OCI-LY3 (cell line): ENCODE measurements around the gene SRP68.

Source experiments
- H2AFZ ChIP-seq: fragments of 200-600, 300-600 bp; shearing (Covaris generic); 2 replicates; pipeline ENCODE4 v1.6.0; 2014; ENCODE audit warnings: antibody characterized with exemption, low read depth, low read length
- H3K27ac ChIP-seq: fragments of 200-600, 300-600 bp; sonication (generic); 2 replicates; pipeline ENCODE4 v1.5.1; 2014; ENCODE audit warnings: mild to moderate bottlenecking, low read length, moderate library complexity, mixed read lengths
- H3K27me3 ChIP-seq: fragments of 200-600, 300-600 bp; sonication (generic); 2 replicates; pipeline ENCODE4 v1.6.1; 2014; ENCODE audit warnings: low read depth, low read length, mixed read lengths
- H3K36me3 ChIP-seq: fragments of 200-600, 300-600 bp; sonication (generic); replicated peaks from 2 replicates; pipeline ENCODE3; 2014; ENCODE audit warnings: low read depth, low read length, mixed read lengths
- H3K4me1 ChIP-seq: fragments of 300-600, 200-600 bp; sonication (generic); 2 replicates; pipeline ENCODE4 v1.6.1; 2014; ENCODE audit warnings: low read length, mixed read lengths
- H3K4me2 ChIP-seq: fragments of 200-600, 300-600 bp; sonication (generic); 2 replicates; pipeline ENCODE4 v1.6.1; 2014; ENCODE audit warnings: low read length, mixed read lengths
- H3K4me3 ChIP-seq: fragments of 300-600, 200-600 bp; sonication (generic); 2 replicates; pipeline ENCODE4 v1.5.1; 2014; ENCODE audit warnings: antibody characterized with exemption, mild to moderate bottlenecking, low read length, moderate library complexity
- H3K79me2 ChIP-seq: fragments of 300-600, 200-600 bp; shearing (Covaris generic); 2 replicates; pipeline ENCODE4 v1.6.1; 2014; ENCODE audit warnings: mild to moderate bottlenecking, low read length, mixed read lengths
- H3K9ac ChIP-seq: fragments of 300-600, 200-600 bp; shearing (Covaris generic); 2 replicates; pipeline ENCODE4 v1.6.0; 2014; ENCODE audit warnings: mild to moderate bottlenecking, low read length, moderate library complexity
- H3K9me3 ChIP-seq: fragments of 200-600, 300-600 bp; shearing (Covaris generic); 2 replicates; pipeline ENCODE4 v1.6.1; 2014; ENCODE audit warnings: low read length, mixed read lengths; ENCODE audit not compliant: insufficient read depth
- H4K20me1 ChIP-seq: fragments of 200-600, 300-600 bp; sonication (generic); 2 replicates; pipeline ENCODE4 v1.6.1; 2016; ENCODE audit warnings: low read length, mixed read lengths; ENCODE audit not compliant: insufficient read depth
- EZH2phosphoT487 ChIP-seq: fragments of 200-600 bp; shearing (Covaris generic); IDR thresholded peaks from 2 replicates; pipeline ENCODE4 v1.6.1; 2018; ENCODE audit warnings: antibody characterized with exemption, mixed run types, low read depth
- TF ChIP-seq, protein P1 (sequence below): fragments of 200-600, 300-600 bp; sonication (generic); IDR thresholded peaks from 2 replicates; pipeline ENCODE4 v1.5.1; 2014; ENCODE audit warnings: antibody characterized with exemption, low read length, low read depth

The SRP68 gene

GRCh38 chr17:76032780-76033108 is 39.6 kb downstream of the SRP68 start:
- Histone ChIP-seq H3K9me3 (no peaks in the 10 kb centered on the region), H3K27ac (no peak overlapping the region), H3K4me3 (no peak overlapping the region), H4K20me1 (no peaks in the 10 kb centered on the region), H3K4me1 (no peaks in the 10 kb centered on the region), H3K9ac (no peak overlapping the region), H2AFZ (no peak overlapping the region), H3K27me3 (no peaks in the 10 kb centered on the region), H3K4me2 (no peak overlapping the region), H3K79me2 (no peaks in the 10 kb centered on the region), H3K36me3 (no peaks in the 10 kb centered on the region)
- TF ChIP-seq, protein P1, sequence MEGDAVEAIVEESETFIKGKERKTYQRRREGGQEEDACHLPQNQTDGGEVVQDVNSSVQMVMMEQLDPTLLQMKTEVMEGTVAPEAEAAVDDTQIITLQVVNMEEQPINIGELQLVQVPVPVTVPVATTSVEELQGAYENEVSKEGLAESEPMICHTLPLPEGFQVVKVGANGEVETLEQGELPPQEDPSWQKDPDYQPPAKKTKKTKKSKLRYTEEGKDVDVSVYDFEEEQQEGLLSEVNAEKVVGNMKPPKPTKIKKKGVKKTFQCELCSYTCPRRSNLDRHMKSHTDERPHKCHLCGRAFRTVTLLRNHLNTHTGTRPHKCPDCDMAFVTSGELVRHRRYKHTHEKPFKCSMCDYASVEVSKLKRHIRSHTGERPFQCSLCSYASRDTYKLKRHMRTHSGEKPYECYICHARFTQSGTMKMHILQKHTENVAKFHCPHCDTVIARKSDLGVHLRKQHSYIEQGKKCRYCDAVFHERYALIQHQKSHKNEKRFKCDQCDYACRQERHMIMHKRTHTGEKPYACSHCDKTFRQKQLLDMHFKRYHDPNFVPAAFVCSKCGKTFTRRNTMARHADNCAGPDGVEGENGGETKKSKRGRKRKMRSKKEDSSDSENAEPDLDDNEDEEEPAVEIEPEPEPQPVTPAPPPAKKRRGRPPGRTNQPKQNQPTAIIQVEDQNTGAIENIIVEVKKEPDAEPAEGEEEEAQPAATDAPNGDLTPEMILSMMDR = no peak
- no peak for TF ChIP-seq EZH2phosphoT487

DNA sequence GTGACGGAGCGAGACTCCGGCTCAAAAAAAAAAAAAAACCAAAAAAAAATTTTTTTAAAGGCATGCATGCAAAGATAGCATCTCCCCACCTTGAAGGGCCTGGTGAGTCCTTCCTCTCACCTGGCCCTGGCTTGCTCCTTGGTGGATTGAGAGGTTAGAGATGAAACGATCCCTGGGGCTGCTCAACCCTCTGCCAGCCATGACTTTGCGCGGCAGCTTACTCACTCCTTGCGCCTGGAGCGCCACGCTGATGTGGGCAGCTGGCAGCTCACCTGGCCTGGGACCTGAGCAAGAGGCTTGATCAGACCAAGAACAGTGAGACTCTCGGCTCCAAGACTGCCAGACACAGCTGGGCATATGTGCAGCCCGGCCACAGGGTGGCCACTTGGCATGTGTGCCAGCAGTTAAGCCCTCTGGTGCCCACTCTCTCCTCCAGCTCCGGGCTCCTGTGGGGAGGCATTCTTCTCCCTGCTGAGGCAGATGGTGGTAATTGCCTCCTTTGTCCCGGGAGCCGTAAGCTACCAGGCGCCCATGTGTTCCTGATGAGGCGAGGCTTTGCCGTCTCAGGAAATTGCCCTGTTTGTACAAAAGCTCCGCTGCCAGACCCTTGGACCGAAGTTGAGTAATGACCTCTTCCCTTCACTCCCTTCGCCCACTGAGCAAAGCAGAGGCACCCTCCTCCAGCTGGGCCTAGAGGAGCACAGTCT is 40.1 kb downstream of the SRP68 start:
- Histone ChIP-seq H3K36me3 (no peaks in the 10 kb centered on the region), H3K27ac (no peak overlapping the region), H3K4me3 (no peak overlapping the region), H3K4me1 (no peaks in the 10 kb centered on the region), H4K20me1 (no peaks in the 10 kb centered on the region), H3K79me2 (no peaks in the 10 kb centered on the region), H3K27me3 (no peaks in the 10 kb centered on the region), H3K4me2 (no peak overlapping the region), H2AFZ (no peak overlapping the region), H3K9me3 (no peaks in the 10 kb centered on the region), H3K9ac (no peak overlapping the region)
- TF ChIP-seq, protein P1 = no peak
- TF ChIP-seq EZH2phosphoT487 = no peak

GRCh38 chr17:76027159-76027839 is 45.0 kb downstream of the SRP68 start, which contains the start of gene EVPL:
Gene EVPL (minus strand): TSS chr17:76027306. CDS start chr17:76027198, 108 bp downstream.
- no peak within 1 kb of the TSS for H3K9ac ChIP-seq

GRCh38 chr17:76026714-76027158 is 45.6 kb downstream of the SRP68 start:
- no peaks in the 10 kb centered on the region for H3K36me3 ChIP-seq
- H2AFZ ChIP-seq = no peak overlapping the region
- H3K4me1 ChIP-seq = no peaks in the 10 kb centered on the region
- H3K4me3 ChIP-seq = no peak overlapping the region
- H3K9me3 ChIP-seq = no peaks in the 10 kb centered on the region
- H3K9ac ChIP-seq = no peak overlapping the region
- no peaks in the 10 kb centered on the region for H4K20me1 ChIP-seq
- no peaks in the 10 kb centered on the region for H3K27me3 ChIP-seq
- TF ChIP-seq, protein P1 = no peak
- TF ChIP-seq EZH2phosphoT487 = no peak
- no peak overlapping the region for H3K4me2 ChIP-seq
- no peak overlapping the region for H3K27ac ChIP-seq
- H3K79me2 ChIP-seq = no peaks in the 10 kb centered on the region

More at GRCh38 chr17:76027159-76027839, 45.0 kb downstream of the SRP68 start, which contains the start of gene EVPL:
- Histone ChIP-seq H2AFZ (no peak within 1 kb of the TSS), H3K36me3 (no peaks in the 10 kb centered on the region), H3K79me2 (no peaks in the 10 kb centered on the region), H3K4me3 (no peak within 1 kb of the TSS), H3K27ac (no peak within 1 kb of the TSS), H3K9me3 (no peaks in the 10 kb centered on the region), H3K4me2 (no peak within 1 kb of the TSS), H3K4me1 (no peaks in the 10 kb centered on the region), H3K27me3 (no peaks in the 10 kb centered on the region), H4K20me1 (no peaks in the 10 kb centered on the region)
- no peak for TF ChIP-seq EZH2phosphoT487
- TF ChIP-seq, protein P1 = no peak
